CMK (cell line): Measurements from ENCODE around the gene GPR34.
"Not testable (repeated sequence)": the region's sequence is repeated elsewhere in the genome, so short reads cannot be mapped to it uniquely, and the experiment has no call there.

Source experiments
- DNase-seq: peaks from one replicate; pipeline ENCODE4 v3.0.0-alpha.2; 2010; ENCODE audit warnings: low read depth

The GPR34 gene

GRCh38 chrX:41695426-41695825 is 6.7 kb downstream of the GPR34 start:
- DNase-seq, result no peak

GRCh38 chrX:41703574-41704029 is 14.8 kb downstream of the GPR34 start:
- no peak for DNase-seq

- DNase-seq, result no peak
Measured at GRCh38 chrX:41705042-41705441, 16.3 kb downstream of the GPR34 start.

GRCh38 chrX:41705680-41706374 is 17.1 kb downstream of the GPR34 start:
- DNase-seq, result peak; percentile 31

GRCh38 chrX:41707218-41707617 is 18.4 kb downstream of the GPR34 start:
- no peak for DNase-seq

GRCh38 chrX:41708486-41708885 is 19.7 kb downstream of the GPR34 start:
- no peak for DNase-seq

GRCh38 chrX:41711021-41711667 is 22.4 kb downstream of the GPR34 start:
- no peak for DNase-seq

- no peak for DNase-seq
Measured at GRCh38 chrX:41716222-41716621, 27.4 kb downstream of the GPR34 start.

GRCh38 chrX:41716767-41717473 is 28.1 kb downstream of the GPR34 start:
- DNase-seq, result no peak

GRCh38 chrX:41718481-41719235 is 29.9 kb downstream of the GPR34 start:
- DNase-seq, result no peak

GRCh38 chrX:41719610-41720009 is 30.8 kb downstream of the GPR34 start:
- DNase-seq, result not testable (repeated sequence)

GRCh38 chrX:41720125-41720779 is 31.5 kb downstream of the GPR34 start:
- no peak for DNase-seq

- DNase-seq, result no peak
Measured at GRCh38 chrX:41721590-41721989, 32.8 kb downstream of the GPR34 start.

GRCh38 chrX:41722214-41722613 is 33.4 kb downstream of the GPR34 start:
- no peak for DNase-seq

- no peak for DNase-seq
Measured at GRCh38 chrX:41722816-41723618, 34.2 kb downstream of the GPR34 start.

GRCh38 chrX:41723826-41724225 is 35.1 kb downstream of the GPR34 start, which contains the start of gene GPR82:
Gene GPR82, plus strand, starts transcription at chrX:41724181. Its CDS starts 2,846 bp downstream, at chrX:41727027.
- no peak for DNase-seq

- DNase-seq, result no peak
Measured at GRCh38 chrX:41728125-41728524, 39.4 kb downstream of the GPR34 start.

GRCh38 chrX:41730081-41730480 is 41.3 kb downstream of the GPR34 start:
- no peak for DNase-seq

- DNase-seq, result no peak
Measured at GRCh38 chrX:41732260-41732659, 43.5 kb downstream of the GPR34 start.

- DNase-seq, result no peak
Measured at GRCh38 chrX:41733939-41734338, 45.2 kb downstream of the GPR34 start.

- no peak for DNase-seq
Measured at GRCh38 chrX:41734530-41734929, 45.8 kb downstream of the GPR34 start.
